Left ventricle myocardium inferior (tissue), 1 donor: ENCODE data around the gene AUTS2. TPM values are rescaled to one million over a fixed set of nuclear protein-coding genes. Genes with fewer than 3 reads are reported as not detected.

Experiments
- DNase-seq: peaks from one replicate; pipeline ENCODE4 v3.0.0-alpha.2; 2020
- H3K27ac ChIP-seq: fragments of 200-600 bp; replicated peaks from 2 replicates; pipeline ENCODE4 v1.8.0; 2021
- H3K27me3 ChIP-seq: fragments of 200-600 bp; 2 replicates; pipeline ENCODE4 v1.8.0; 2021; ENCODE audit warnings: low read depth
- H3K36me3 ChIP-seq: fragments of 200-600 bp; 2 replicates; pipeline ENCODE4 v1.8.0; 2021
- H3K4me1 ChIP-seq: fragments of 200-600 bp; 2 replicates; pipeline ENCODE4 v1.8.0; 2021
- H3K4me3 ChIP-seq: fragments of 200-600 bp; 2 replicates; pipeline ENCODE4 v1.8.0; 2021; ENCODE audit warnings: mild to moderate bottlenecking, moderate library complexity
- H3K9me3 ChIP-seq: fragments of 200-600 bp; replicated peaks from 2 replicates; pipeline ENCODE4 v1.8.0; 2021
- CTCF ChIP-seq: fragments of 200-600 bp; IDR thresholded peaks from 2 replicates; pipeline ENCODE4 v1.8.0; 2021; ENCODE audit warnings: antibody characterized with exemption, mild to moderate bottlenecking, borderline replicate concordance
- intact Hi-C: fragments of 100-400 bp; cut with micrococcal nuclease; formaldehyde crosslinking; loops from one replicate; pipeline ENCODE4 v1.11.0; 2022
- total RNA-seq: library from RNA; stranded (reverse); fragmentation: NEBNext Ultra II Directional; extraction: Animal tissue kit (Norgen Biotek cat#: 25700); gene quantifications from one replicate; pipeline ENCODE4 v1.2.1, GENCODE V29; 2021
- donor health status: DM: no; HTN: yes; CAD: no; lungs with severe emphysema.

Gene AUTS2
- total RNA-seq, 1 donor from 2014 or later = 10.5 TPM

GRCh38 chr7:70380421-70381015 is 782.2 kb downstream of the AUTS2 start:
- peaks cover 9% of the 10 kb centered on the region for H3K4me1 ChIP-seq
- H3K9me3 ChIP-seq = peaks cover 4% of the 10 kb centered on the region
- H3K4me3 ChIP-seq = no peak overlapping the region
- intact Hi-C loops = no loop called here
- H3K27me3 ChIP-seq = no peaks in the 10 kb centered on the region
- peak overlapping the region; percentile 30 for H3K27ac ChIP-seq
- TF ChIP-seq CTCF = no peak
- H3K36me3 ChIP-seq = no peaks in the 10 kb centered on the region
- DNase-seq = peak; percentile 34

GRCh38 chr7:70383066-70383782 is 784.9 kb downstream of the AUTS2 start:
- peaks cover 10% of the 10 kb centered on the region for H3K4me1 ChIP-seq
- no peaks in the 10 kb centered on the region for H3K36me3 ChIP-seq
- H3K4me3 ChIP-seq = no peak overlapping the region
- peaks cover under 1% of the 10 kb centered on the region for H3K9me3 ChIP-seq
- intact Hi-C loops = no loop called here
- TF ChIP-seq CTCF = no peak
- no peaks in the 10 kb centered on the region for H3K27me3 ChIP-seq
- H3K27ac ChIP-seq = no peak overlapping the region
- DNase-seq = no peak

- no peak for DNase-seq
- Histone ChIP-seq H3K9me3 (no peaks in the 10 kb centered on the region), H3K4me3 (no peak overlapping the region), H3K4me1 (peaks cover 10% of the 10 kb centered on the region), H3K36me3 (no peaks in the 10 kb centered on the region), H3K27me3 (no peaks in the 10 kb centered on the region), H3K27ac (no peak overlapping the region)
- intact Hi-C loops = no loop called here
- no peak for TF ChIP-seq CTCF
These were observed 785.7 kb downstream of the AUTS2 start for GRCh38 chr7:70384024-70384423.

GRCh38 chr7:70384891-70385290 is 786.6 kb downstream of the AUTS2 start:
- H3K9me3 ChIP-seq = no peaks in the 10 kb centered on the region
- H3K27ac ChIP-seq = no peak overlapping the region
- intact Hi-C loops = no loop called here
- no peak for TF ChIP-seq CTCF
- no peak for DNase-seq
- H3K36me3 ChIP-seq = no peaks in the 10 kb centered on the region
- H3K27me3 ChIP-seq = no peaks in the 10 kb centered on the region
- H3K4me1 ChIP-seq = peaks cover 10% of the 10 kb centered on the region
- H3K4me3 ChIP-seq = no peak overlapping the region

GRCh38 chr7:70387217-70387616 is 788.9 kb downstream of the AUTS2 start:
- Histone ChIP-seq H3K4me3 (no peak overlapping the region), H3K36me3 (no peaks in the 10 kb centered on the region), H3K27me3 (no peaks in the 10 kb centered on the region), H3K4me1 (peaks cover 19% of the 10 kb centered on the region), H3K27ac (no peak overlapping the region), H3K9me3 (no peaks in the 10 kb centered on the region)
- no peak for TF ChIP-seq CTCF
- no peak for DNase-seq
- intact Hi-C loops = no loop called here
